Measurements from ENCODE around the gene SERPINB10. TPM values are rescaled to one million over a fixed set of nuclear protein-coding genes. Genes with fewer than 3 reads are reported as not detected.
A peak's percentile ranks its signal among the peaks of the same experiment; 100 is the strongest.

Gene SERPINB10
- total RNA-seq, 1 experiment from 2014 or later = not detected

DNA sequence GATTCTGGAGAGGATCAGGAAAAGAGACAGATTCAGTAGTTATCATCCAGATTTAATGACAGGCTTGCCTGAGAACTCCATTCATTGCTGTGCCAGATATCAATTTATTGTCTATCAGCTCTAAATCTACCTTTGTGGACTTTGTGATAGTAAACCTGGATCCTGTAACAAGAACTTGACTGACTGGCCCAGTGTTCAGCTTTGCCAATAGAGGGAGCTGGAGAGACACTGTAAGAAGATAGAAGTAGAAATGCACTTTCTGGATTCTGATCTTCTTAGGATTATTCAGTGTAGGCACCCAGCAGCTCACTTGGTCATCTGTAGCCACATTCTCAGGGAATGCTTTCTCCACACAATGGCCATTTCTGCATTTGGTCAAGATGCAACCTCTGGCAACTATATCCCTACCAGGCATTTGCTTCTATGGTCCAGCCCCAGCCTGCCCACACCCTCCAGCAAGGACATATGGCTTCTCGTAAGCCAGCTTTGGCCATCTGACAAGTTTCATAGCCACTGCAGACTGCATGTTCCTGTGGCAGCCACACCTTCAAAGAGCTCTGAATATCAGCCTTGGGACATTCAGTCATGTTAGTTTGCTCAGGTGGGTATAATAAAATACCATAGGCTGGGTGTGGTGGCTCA lies 56.0 kb downstream of the SERPINB10 start:
- Histone ChIP-seq H3K79me2 (ENCODE audit: low read length) (no peaks in the 10 kb centered on the region), H3K9ac (ENCODE audit: low read length) (no peak overlapping the region), H3K27ac (ENCODE audit: low read length) (no peak overlapping the region), H3K9me3 (ENCODE audit: low read length) (no peaks in the 10 kb centered on the region), H3K36me3 (ENCODE audit: low read depth, low read length) (no peaks in the 10 kb centered on the region), H2AFZ (ENCODE audit: low read length) (no peak overlapping the region), H3K4me1 (ENCODE audit: insufficient read depth, low read length) (no peaks in the 10 kb centered on the region), H3K4me3 (ENCODE audit: low read length) (no peak overlapping the region), H3F3A (ENCODE audit: low read length, unreplicated experiment) (no peaks in the 10 kb centered on the region), H3K27me3 (ENCODE audit: low read length) (no peaks in the 10 kb centered on the region), H3K9me2 (replicated peaks; ENCODE audit: low read length) (no peaks in the 10 kb centered on the region), H4K20me1 (ENCODE audit: low read length) (no peaks in the 10 kb centered on the region), H3K4me2 (ENCODE audit: low read length) (no peak overlapping the region)
- peak; percentile 76 for DNase-seq
- CTCF ChIA-PET = interaction anchor here (0.6 to 0.9 kb wide), 3 partner anchors 12 to 54 kb away, joined by 3 to 8 read pairs (median 5); no protein-coding TSS in a partner anchor
- peak; percentile 93 for ATAC-seq
- POLR2A ChIA-PET (ENCODE audit: unreplicated experiment) = interaction anchor here (0.6 kb wide), 1 partner anchor 598 kb away, joined by 3 read pairs; no protein-coding TSS in a partner anchor
- BruUV-seq (replicated peaks) = no TSS peak
- intact Hi-C loops (cut with micrococcal nuclease) = loop anchor here (1.0 kb wide), 2 partner anchors 12 to 16 kb away; no protein-coding TSS in a partner anchor
- no peak for TF ChIP-seq EZH2phosphoT487 (IDR thresholded peaks at IDR 0.05; ENCODE audit: borderline replicate concordance, low read length)
- TF ChIP-seq, protein P1, sequence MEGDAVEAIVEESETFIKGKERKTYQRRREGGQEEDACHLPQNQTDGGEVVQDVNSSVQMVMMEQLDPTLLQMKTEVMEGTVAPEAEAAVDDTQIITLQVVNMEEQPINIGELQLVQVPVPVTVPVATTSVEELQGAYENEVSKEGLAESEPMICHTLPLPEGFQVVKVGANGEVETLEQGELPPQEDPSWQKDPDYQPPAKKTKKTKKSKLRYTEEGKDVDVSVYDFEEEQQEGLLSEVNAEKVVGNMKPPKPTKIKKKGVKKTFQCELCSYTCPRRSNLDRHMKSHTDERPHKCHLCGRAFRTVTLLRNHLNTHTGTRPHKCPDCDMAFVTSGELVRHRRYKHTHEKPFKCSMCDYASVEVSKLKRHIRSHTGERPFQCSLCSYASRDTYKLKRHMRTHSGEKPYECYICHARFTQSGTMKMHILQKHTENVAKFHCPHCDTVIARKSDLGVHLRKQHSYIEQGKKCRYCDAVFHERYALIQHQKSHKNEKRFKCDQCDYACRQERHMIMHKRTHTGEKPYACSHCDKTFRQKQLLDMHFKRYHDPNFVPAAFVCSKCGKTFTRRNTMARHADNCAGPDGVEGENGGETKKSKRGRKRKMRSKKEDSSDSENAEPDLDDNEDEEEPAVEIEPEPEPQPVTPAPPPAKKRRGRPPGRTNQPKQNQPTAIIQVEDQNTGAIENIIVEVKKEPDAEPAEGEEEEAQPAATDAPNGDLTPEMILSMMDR (conservative IDR thresholded peaks at IDR 0.05; ENCODE audit: low read depth, low read length) = peak; percentile 85

DNA sequence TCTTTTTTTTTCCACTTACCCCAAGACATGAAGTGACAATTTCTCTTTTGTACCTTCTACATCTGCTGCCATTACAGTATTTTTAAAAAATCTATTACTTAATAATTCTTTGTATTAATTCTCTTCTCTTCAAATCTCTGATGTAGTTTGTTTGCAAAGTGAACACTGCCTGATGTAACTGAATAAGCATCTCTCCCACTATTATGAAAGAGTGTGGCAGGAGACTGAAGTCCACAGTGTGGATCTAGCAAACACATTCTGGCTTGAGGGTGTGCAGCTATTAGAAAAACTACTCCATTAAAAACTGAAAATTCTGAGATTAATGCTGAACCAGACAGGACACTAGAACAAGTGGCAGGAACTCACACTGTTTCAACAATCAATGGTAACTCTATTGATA lies 57.1 kb downstream of the SERPINB10 start:
- no peak overlapping the region for H3K27ac ChIP-seq (ENCODE audit: low read length)
- H3K4me3 ChIP-seq (ENCODE audit: low read length) = no peak overlapping the region
- ATAC-seq = no peak
- intact Hi-C loops (cut with micrococcal nuclease) = no loop called here
- H4K20me1 ChIP-seq (ENCODE audit: low read length) = no peaks in the 10 kb centered on the region
- no peaks in the 10 kb centered on the region for H3F3A ChIP-seq (ENCODE audit: low read length, unreplicated experiment)
- no peaks in the 10 kb centered on the region for H3K27me3 ChIP-seq (ENCODE audit: low read length)
- H3K9me2 ChIP-seq (replicated peaks; ENCODE audit: low read length) = no peaks in the 10 kb centered on the region
- no peaks in the 10 kb centered on the region for H3K9me3 ChIP-seq (ENCODE audit: low read length)
- DNase-seq = no peak
- no peaks in the 10 kb centered on the region for H3K79me2 ChIP-seq (ENCODE audit: low read length)
- no TSS peak for BruUV-seq (replicated peaks)
- H3K36me3 ChIP-seq (ENCODE audit: low read depth, low read length) = no peaks in the 10 kb centered on the region
- no peak overlapping the region for H3K9ac ChIP-seq (ENCODE audit: low read length)
- peaks cover 10% of the 10 kb centered on the region for H3K4me1 ChIP-seq (ENCODE audit: insufficient read depth, low read length)
- POLR2A ChIA-PET (ENCODE audit: unreplicated experiment) = no interaction called here
- H3K4me2 ChIP-seq (ENCODE audit: low read length) = no peak overlapping the region
- no peak overlapping the region for H2AFZ ChIP-seq (ENCODE audit: low read length)
- TF ChIP-seq EZH2 (IDR thresholded peaks at IDR 0.05; ENCODE audit: low read length, unreplicated experiment) (no peak), EZH2phosphoT487 (IDR thresholded peaks at IDR 0.05; ENCODE audit: borderline replicate concordance, low read length) (no peak)
- TF ChIP-seq, protein P1 (conservative IDR thresholded peaks at IDR 0.05; ENCODE audit: low read depth, low read length) = no peak
- CTCF ChIA-PET = no interaction called here

DNA sequence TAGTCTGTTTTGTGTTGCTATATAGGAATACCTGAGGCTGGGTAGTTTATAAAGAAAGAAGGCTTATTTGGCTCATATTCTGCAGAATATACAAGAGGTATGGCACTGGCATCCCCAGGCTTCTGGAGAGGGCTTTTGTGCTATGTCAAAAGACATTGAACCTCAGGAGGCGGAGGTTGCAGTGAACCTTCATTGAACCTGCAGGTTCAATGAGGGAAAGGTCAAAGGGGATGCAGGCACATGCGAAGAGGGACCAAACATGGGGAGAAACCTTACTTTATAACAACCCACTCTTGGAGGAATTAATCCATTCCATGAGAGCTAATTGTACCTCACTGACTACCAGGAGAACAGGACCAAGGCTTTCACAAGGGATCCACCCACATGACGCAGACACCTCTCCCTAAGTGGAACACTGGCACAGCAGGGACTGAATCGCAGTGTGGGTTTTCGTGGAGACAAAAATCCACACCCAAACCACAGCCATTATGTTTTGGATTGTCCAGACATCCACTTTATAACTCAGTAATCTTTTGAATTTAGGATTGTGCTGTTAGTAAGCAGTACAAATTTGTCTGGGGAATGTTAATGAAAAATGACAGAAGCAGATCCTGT lies 58.1 kb downstream of the SERPINB10 start:
- CTCF ChIA-PET = no interaction called here
- H3K9me2 ChIP-seq (replicated peaks; ENCODE audit: low read length) = no peaks in the 10 kb centered on the region
- peaks cover 2% of the 10 kb centered on the region; the same call in 1 of the 2 replicates for H3K79me2 ChIP-seq (ENCODE audit: low read length)
- H2AFZ ChIP-seq (ENCODE audit: low read length) = no peak overlapping the region
- no peak for ATAC-seq
- H3K4me3 ChIP-seq (ENCODE audit: low read length) = no peak overlapping the region
- intact Hi-C loops (cut with micrococcal nuclease) = no loop called here
- peaks cover 2% of the 10 kb centered on the region for H3F3A ChIP-seq (ENCODE audit: low read length, unreplicated experiment)
- no TSS peak for BruUV-seq (replicated peaks)
- POLR2A ChIA-PET (ENCODE audit: unreplicated experiment) = no interaction called here
- no peak overlapping the region for H3K9ac ChIP-seq (ENCODE audit: low read length)
- H3K27me3 ChIP-seq (ENCODE audit: low read length) = no peaks in the 10 kb centered on the region
- H4K20me1 ChIP-seq (ENCODE audit: low read length) = no peaks in the 10 kb centered on the region
- no peak for DNase-seq
- no peaks in the 10 kb centered on the region for H3K9me3 ChIP-seq (ENCODE audit: low read length)
- peaks cover 10% of the 10 kb centered on the region for H3K4me1 ChIP-seq (ENCODE audit: insufficient read depth, low read length)
- H3K36me3 ChIP-seq (ENCODE audit: low read depth, low read length) = no peaks in the 10 kb centered on the region
- TF ChIP-seq EZH2phosphoT487 (IDR thresholded peaks at IDR 0.05; ENCODE audit: borderline replicate concordance, low read length) (no peak), EZH2 (IDR thresholded peaks at IDR 0.05; ENCODE audit: low read length, unreplicated experiment) (no peak)
- TF ChIP-seq, protein P1 (conservative IDR thresholded peaks at IDR 0.05; ENCODE audit: low read depth, low read length) = no peak
- H3K4me2 ChIP-seq (ENCODE audit: low read length) = no peak overlapping the region
- no peak overlapping the region for H3K27ac ChIP-seq (ENCODE audit: low read length)
